Activated CD8-positive, alpha-beta T cell treated with anti-CD3 and anti-CD28 coated beads, Interleukin-2, amount 10 ng/mL, durations not matched to agents 7 days and 5 days (primary cell): ENCODE data around the gene RFXANK. TPM values are rescaled to one million over a fixed set of nuclear protein-coding genes. Genes with fewer than 3 reads are reported as not detected.

Experiments used
- ATAC-seq: fragments of 150-1000 bp; cut with Tn5 transposase; one replicate; pipeline ENCODE4 v1.10.0; 2021; ENCODE audit warnings: moderate library complexity
- CTCF ChIA-PET: fragments of 350-600 bp; sonication (Branson Sonifier 250); formaldehyde crosslinking; loops from one replicate; lab custom pipeline; 2021; ENCODE audit warnings: antibody characterized with exemption; lab: Charles Lee
- POLR2A ChIA-PET: fragments of 350-600 bp; sonication (Branson Sonifier 250); formaldehyde crosslinking; loops from one replicate; lab custom pipeline; 2021; ENCODE audit warnings: antibody characterized with exemption; lab: Charles Lee
- DNase-seq: peaks from one replicate; pipeline ENCODE4 v3.0.0-alpha.2; 2020
- H3K27ac Mint-ChIP-seq: one replicate; pipeline ENCODE4 v1.8.0; 2021; ENCODE audit warnings: mild to moderate bottlenecking, mixed read lengths
- H3K27me3 Mint-ChIP-seq: one replicate; pipeline ENCODE4 v1.8.0; 2021; ENCODE audit warnings: low read depth, mixed read lengths
- H3K36me3 Mint-ChIP-seq: one replicate; pipeline ENCODE4 v1.8.0; 2021; ENCODE audit warnings: low read depth, mixed read lengths
- H3K4me1 Mint-ChIP-seq: one replicate; pipeline ENCODE4 v1.8.0; 2021; ENCODE audit warnings: low read depth, mixed read lengths
- H3K4me3 Mint-ChIP-seq: one replicate; pipeline ENCODE4 v1.8.0; 2021; ENCODE audit warnings: mild to moderate bottlenecking, mixed read lengths
- H3K9me3 Mint-ChIP-seq: one replicate; pipeline ENCODE4 v1.8.0; 2022; ENCODE audit warnings: mixed read lengths; ENCODE audit not compliant: insufficient read depth
- total RNA-seq, 2 experiments: library from RNA; stranded (reverse); gene quantifications; one replicate each; pipeline ENCODE4 v1.2.3, GENCODE V29; 2021

Gene RFXANK
- total RNA-seq, 2 experiments from 2014 or later, result 97.9 to 98.7 TPM

- Mint-ChIP-seq H3K36me3 (no peaks in the 10 kb centered on the region), H3K9me3 (no peaks in the 10 kb centered on the region), H3K4me3 (peak overlapping the region; percentile 36), H3K27ac (no peak overlapping the region), H3K4me1 (peaks cover 6% of the 10 kb centered on the region), H3K27me3 (peaks cover 12% of the 10 kb centered on the region)
- ChIA-PET CTCF (interaction anchor here (0.7 to 2.1 kb wide), 6 partner anchors 10 to 1436 kb away, joined by 3 to 10 read pairs (median 5); no protein-coding TSS in a partner anchor), POLR2A (no interaction called here)
- no peak for ATAC-seq
- no peak for DNase-seq
These were observed 32.2 kb downstream of the RFXANK start for GRCh38 chr19:19224150-19224851.

DNA sequence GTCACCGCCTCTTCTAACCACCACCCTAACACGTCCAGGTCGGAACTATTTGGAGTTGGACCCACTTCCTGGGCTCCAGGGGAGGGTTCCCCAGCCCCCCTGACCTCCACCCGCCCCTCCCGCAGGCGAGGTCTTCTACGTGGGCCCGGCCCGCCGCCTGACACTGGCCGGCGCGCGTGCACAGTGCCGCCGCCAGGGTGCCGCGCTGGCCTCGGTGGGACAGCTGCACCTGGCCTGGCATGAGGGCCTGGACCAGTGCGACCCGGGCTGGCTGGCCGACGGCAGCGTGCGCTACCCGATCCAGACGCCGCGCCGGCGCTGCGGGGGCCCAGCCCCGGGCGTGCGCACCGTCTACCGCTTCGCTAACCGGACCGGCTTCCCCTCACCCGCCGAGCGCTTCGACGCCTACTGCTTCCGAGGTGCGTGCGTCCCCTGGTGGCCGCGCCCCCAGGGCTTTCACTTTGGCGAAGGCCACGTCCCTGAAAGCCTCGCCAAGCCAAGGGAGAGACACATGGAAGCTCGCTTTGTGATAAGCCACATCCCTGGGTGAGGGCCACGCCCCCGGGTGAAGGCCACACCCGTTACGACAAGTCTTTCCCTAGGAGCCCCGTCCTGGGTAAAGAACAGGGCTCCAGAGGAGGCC, 32.9 kb downstream of the RFXANK start:
- ATAC-seq (peak; percentile 97), DNase-seq (peak; percentile 82)
- POLR2A ChIA-PET, result no interaction called here
- peak overlapping the region; percentile 56 for H3K4me3 Mint-ChIP-seq
- H3K27me3 Mint-ChIP-seq, result peaks cover 12% of the 10 kb centered on the region
- CTCF ChIA-PET, result interaction anchor here (0.7 to 2.1 kb wide), 10 partner anchors 9 to 1435 kb away, joined by 3 to 10 read pairs (median 4); partner anchors contain the start of gene NR2C2AP
- H3K36me3 Mint-ChIP-seq, result no peaks in the 10 kb centered on the region
- H3K27ac Mint-ChIP-seq, result no peak overlapping the region
- no peaks in the 10 kb centered on the region for H3K9me3 Mint-ChIP-seq
- peaks cover 6% of the 10 kb centered on the region for H3K4me1 Mint-ChIP-seq

GRCh38 chr19:19226204-19226603, 34.1 kb downstream of the RFXANK start:
- no peak for DNase-seq
- Mint-ChIP-seq H3K4me1 (peaks cover 6% of the 10 kb centered on the region), H3K27ac (no peak overlapping the region), H3K36me3 (no peaks in the 10 kb centered on the region), H3K4me3 (no peak overlapping the region), H3K27me3 (peaks cover 12% of the 10 kb centered on the region), H3K9me3 (no peaks in the 10 kb centered on the region)
- POLR2A ChIA-PET, result no interaction called here
- CTCF ChIA-PET, result interaction anchor here (0.9 to 2.1 kb wide), 6 partner anchors 21 to 264 kb away, joined by 4 to 10 read pairs (median 6); partner anchors contain the start of gene NR2C2AP
- no peak for ATAC-seq

DNA sequence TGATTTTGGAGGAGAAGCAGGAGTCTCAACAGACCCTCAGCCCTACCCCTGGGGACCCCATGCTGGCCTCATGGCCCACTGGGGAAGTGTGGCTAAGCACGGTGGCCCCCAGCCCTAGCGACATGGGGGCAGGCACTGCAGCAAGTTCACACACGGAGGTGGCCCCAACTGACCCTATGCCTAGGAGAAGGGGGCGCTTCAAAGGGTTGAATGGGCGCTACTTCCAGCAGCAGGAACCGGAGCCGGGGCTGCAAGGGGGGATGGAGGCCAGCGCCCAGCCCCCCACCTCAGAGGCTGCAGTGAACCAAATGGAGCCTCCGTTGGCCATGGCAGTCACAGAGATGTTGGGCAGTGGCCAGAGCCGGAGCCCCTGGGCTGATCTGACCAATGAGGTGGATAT, 34.6 kb downstream of the RFXANK start:
- Mint-ChIP-seq H3K27me3 (peaks cover 12% of the 10 kb centered on the region), H3K4me1 (peaks cover 6% of the 10 kb centered on the region), H3K27ac (no peak overlapping the region), H3K36me3 (no peaks in the 10 kb centered on the region), H3K9me3 (no peaks in the 10 kb centered on the region), H3K4me3 (no peak overlapping the region)
- ATAC-seq (no peak), DNase-seq (no peak)
- ChIA-PET POLR2A (interaction anchor here (0.8 kb wide), 1 partner anchor 24 kb away, joined by 4 read pairs; no protein-coding TSS in a partner anchor), CTCF (interaction anchor here (0.9 kb wide), 1 partner anchor 23 kb away, joined by 3 read pairs; the partner anchor contains the start of gene NR2C2AP)

GRCh38 chr19:19227217-19227616, 35.2 kb downstream of the RFXANK start:
- Mint-ChIP-seq H3K27me3 (peaks cover 12% of the 10 kb centered on the region), H3K4me3 (no peak overlapping the region), H3K4me1 (peaks cover 6% of the 10 kb centered on the region), H3K9me3 (no peaks in the 10 kb centered on the region), H3K27ac (no peak overlapping the region), H3K36me3 (no peaks in the 10 kb centered on the region)
- DNase-seq, result no peak
- POLR2A ChIA-PET, result interaction anchor here (0.8 kb wide), 1 partner anchor 24 kb away, joined by 4 read pairs; no protein-coding TSS in a partner anchor
- ATAC-seq, result no peak
- CTCF ChIA-PET, result interaction anchor here (0.9 kb wide), 1 partner anchor 24 kb away, joined by 3 read pairs; the partner anchor contains the start of gene NR2C2AP

- H3K36me3 Mint-ChIP-seq, result no peaks in the 10 kb centered on the region
- CTCF ChIA-PET, result interaction anchor here (0.5 to 1.3 kb wide), 2 partner anchors 30 to 43 kb away, joined by 3 read pairs; no protein-coding TSS in a partner anchor
- ATAC-seq (no peak), DNase-seq (no peak)
- no peak overlapping the region for H3K27ac Mint-ChIP-seq
- H3K4me3 Mint-ChIP-seq, result no peak overlapping the region
- H3K27me3 Mint-ChIP-seq, result peaks cover 6% of the 10 kb centered on the region
- no peaks in the 10 kb centered on the region for H3K9me3 Mint-ChIP-seq
- POLR2A ChIA-PET, result no interaction called here
- peaks cover 5% of the 10 kb centered on the region for H3K4me1 Mint-ChIP-seq
These were observed 37.6 kb downstream of the RFXANK start for GRCh38 chr19:19229701-19230100.

DNA sequence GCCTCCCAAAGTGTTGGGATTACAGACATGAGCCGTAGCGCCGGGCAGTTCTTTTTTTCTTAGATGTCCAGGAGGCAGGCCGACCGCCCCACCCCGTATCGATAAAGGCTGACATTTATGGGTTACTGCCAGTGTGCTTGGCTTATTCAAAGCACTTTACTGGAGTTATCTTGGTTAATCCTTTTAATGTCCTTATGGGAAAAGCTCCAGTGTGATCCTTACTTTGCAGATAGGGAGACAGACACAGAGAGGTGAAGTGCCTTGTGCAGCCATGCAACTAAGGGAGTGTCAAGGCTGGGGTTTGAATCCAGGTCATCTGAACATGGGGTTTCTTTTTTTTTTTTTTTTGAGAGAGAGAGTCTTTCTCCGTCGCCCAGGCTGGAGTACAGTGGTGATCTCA, 38.9 kb downstream of the RFXANK start:
- Mint-ChIP-seq H3K27me3 (peaks cover 6% of the 10 kb centered on the region), H3K4me1 (no peaks in the 10 kb centered on the region), H3K27ac (no peak overlapping the region), H3K9me3 (peaks cover 2% of the 10 kb centered on the region), H3K36me3 (no peaks in the 10 kb centered on the region), H3K4me3 (no peak overlapping the region)
- ATAC-seq, result no peak
- ChIA-PET POLR2A (interaction anchor here (0.7 kb wide), 1 partner anchor 74 kb away, joined by 5 read pairs; no protein-coding TSS in a partner anchor), CTCF (interaction anchor here (1.0 to 1.4 kb wide), 2 partner anchors 40 to 57 kb away, joined by 3 read pairs; no protein-coding TSS in a partner anchor)
- DNase-seq, result no peak

DNA sequence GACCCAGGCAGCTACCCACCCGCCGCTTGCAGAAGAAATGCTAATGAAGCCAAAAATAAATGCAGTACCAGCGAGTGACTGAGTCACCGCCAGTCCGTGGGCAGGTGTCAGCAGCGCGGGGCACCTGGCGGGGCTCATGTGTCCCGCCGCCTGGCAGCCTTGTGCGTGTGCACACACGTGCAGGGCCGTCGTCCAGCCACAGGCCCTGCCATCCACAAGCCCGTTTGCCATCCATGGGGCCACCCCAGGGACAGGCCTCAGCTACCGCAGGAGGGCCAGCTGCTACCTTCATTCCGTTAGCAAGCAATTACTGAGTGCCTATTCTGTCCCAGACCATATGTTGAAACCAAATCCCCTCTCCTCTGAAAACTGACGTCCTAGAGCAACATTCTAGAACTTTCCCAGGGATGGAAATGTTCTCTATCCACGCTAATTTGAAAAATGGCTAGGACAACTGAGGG, 40.2 kb downstream of the RFXANK start:
- no peaks in the 10 kb centered on the region for H3K36me3 Mint-ChIP-seq
- no peaks in the 10 kb centered on the region for H3K4me1 Mint-ChIP-seq
- H3K27me3 Mint-ChIP-seq, result peaks cover 8% of the 10 kb centered on the region
- CTCF ChIA-PET, result no interaction called here
- H3K4me3 Mint-ChIP-seq, result no peak overlapping the region
- H3K27ac Mint-ChIP-seq, result no peak overlapping the region
- POLR2A ChIA-PET, result no interaction called here
- ATAC-seq (no peak), DNase-seq (no peak)
- H3K9me3 Mint-ChIP-seq, result peaks cover 7% of the 10 kb centered on the region

- ChIA-PET POLR2A (interaction anchor here (0.6 kb wide), 1 partner anchor 521 kb away, joined by 3 read pairs; no protein-coding TSS in a partner anchor), CTCF (interaction anchor here (0.9 to 1.5 kb wide), 3 partner anchors 10 to 89 kb away, joined by 3 to 9 read pairs (median 4); no protein-coding TSS in a partner anchor)
- Mint-ChIP-seq H3K36me3 (no peaks in the 10 kb centered on the region), H3K4me3 (no peak overlapping the region), H3K27me3 (peaks cover 8% of the 10 kb centered on the region), H3K9me3 (peaks cover 7% of the 10 kb centered on the region), H3K4me1 (no peaks in the 10 kb centered on the region), H3K27ac (no peak overlapping the region)
- DNase-seq (no peak), ATAC-seq (no peak)
These were observed 42.3 kb downstream of the RFXANK start for GRCh38 chr19:19234220-19234816.

DNA sequence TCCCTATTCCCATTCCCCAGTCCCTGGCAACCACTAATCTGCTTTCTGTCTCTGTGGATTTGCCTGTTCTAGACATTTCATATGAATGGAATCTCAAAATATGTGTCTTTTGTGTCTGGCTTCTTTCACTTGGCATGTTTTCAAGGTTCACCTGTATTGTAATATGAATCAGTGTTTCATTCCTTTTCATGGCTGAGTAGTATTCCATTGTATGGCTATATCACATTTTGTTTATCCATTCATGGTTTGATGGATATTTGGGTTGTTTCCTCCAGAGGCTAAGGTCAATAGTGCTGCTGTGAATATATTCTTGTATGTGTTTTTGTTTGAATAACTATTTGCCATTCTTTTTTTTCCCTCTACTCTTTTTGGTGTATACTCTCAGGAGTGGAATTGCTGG, 44.1 kb downstream of the RFXANK start:
- Mint-ChIP-seq H3K4me1 (no peaks in the 10 kb centered on the region), H3K4me3 (no peak overlapping the region), H3K36me3 (no peaks in the 10 kb centered on the region), H3K9me3 (peaks cover 7% of the 10 kb centered on the region), H3K27me3 (peaks cover 8% of the 10 kb centered on the region), H3K27ac (no peak overlapping the region)
- CTCF ChIA-PET, result no interaction called here
- ATAC-seq (no peak), DNase-seq (no peak)
- POLR2A ChIA-PET, result no interaction called here

DNA sequence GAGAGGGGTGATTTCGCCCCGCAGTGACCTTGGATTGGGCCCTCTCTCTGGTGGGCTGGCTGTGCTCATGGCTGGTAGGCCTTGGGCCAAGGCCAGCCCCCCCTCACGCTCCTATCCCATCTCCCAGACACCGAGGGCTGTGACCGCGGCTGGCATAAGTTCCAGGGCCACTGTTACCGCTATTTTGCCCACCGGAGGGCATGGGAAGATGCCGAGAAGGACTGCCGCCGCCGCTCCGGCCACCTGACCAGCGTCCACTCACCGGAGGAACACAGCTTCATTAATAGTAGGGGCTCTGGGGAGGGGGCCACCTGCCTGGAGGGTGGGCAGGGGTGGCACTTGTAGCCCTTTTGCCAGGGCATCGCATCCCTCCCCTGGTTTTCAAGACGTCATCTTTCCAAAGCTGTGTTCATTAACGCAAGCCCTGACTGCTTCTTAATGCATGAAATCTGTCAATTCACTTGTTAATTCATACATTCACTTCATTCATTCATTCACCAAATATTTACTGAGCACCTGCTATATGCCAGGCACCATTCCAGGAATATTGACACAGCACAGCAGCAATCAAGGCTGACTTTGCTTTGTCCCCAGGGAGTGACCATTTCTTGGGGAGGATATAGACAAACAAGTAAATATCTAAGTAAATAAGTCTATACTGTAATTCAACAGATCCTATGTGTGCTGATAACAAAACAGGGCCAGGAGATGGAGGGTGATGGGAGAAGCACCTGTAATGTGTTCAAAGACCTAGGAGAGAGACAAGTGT, 46.3 kb downstream of the RFXANK start:
- Mint-ChIP-seq H3K9me3 (peaks cover 7% of the 10 kb centered on the region), H3K27me3 (peaks cover 8% of the 10 kb centered on the region), H3K4me3 (no peak overlapping the region), H3K36me3 (no peaks in the 10 kb centered on the region), H3K4me1 (no peaks in the 10 kb centered on the region), H3K27ac (no peak overlapping the region)
- no peak for ATAC-seq
- ChIA-PET CTCF (no interaction called here), POLR2A (no interaction called here)
- no peak for DNase-seq
